ENCODE data around the gene DNAJC16.
"Not testable (repeated sequence)": the region's sequence is repeated elsewhere in the genome, so short reads cannot be mapped to it uniquely, and the experiment has no call there.

DNA sequence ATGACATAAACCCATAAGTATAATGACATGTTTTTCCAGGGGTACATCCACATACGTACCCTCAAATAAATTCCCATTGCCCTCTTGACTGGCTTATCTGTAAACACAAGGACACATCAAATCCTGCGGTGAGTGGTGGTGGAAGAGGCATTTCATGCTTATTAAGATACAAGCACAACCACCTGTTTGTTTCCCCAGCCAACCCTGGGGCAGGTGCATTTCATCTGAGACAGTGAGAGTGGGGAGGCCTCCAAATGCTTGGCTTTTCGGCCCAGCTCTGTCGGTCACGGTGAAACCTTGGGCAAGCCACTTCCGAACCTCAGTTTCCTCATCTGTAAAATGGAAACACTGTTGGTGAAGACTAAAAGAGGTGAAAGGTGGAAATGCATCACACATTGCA lies 42.2 kb upstream of the DNAJC16 start:
- not testable (repeated sequence) for TF ChIP-seq POLR2A, FOS (IDR thresholded peaks at IDR 0.05; ENCODE audit: low read depth, low read length)

Data from IMR-90 (cell line).